K562 (cell line): Measurements from ENCODE around the gene SOX18. TPM values are rescaled to one million over a fixed set of nuclear protein-coding genes. Genes with fewer than 3 reads are reported as not detected.

ENCODE experiments used
- NBN ChIP-seq: fragments of 450-650 bp; IDR thresholded peaks from 2 replicates; pipeline ENCODE4 v1.6.1; 2016; ENCODE audit warnings: low read depth, mild to moderate bottlenecking
- RFX5 ChIP-seq: IDR thresholded peaks from 2 replicates; pipeline ENCODE4 v1.6.1; 2011; ENCODE audit warnings: low read depth, mild to moderate bottlenecking, improper control_type of control experiment, low read length
- TEAD4 ChIP-seq, 2 experiments: sonication (generic) in 1 of 2; formaldehyde crosslinking in 1 of 2; IDR thresholded peaks; 2 replicates each; pipeline versions ENCODE4 v1.6.1 to v1.8.0; 2012 to 2022; ENCODE audit warnings: borderline replicate concordance in 1 of 2, inconsistent platforms in 1 of 2, low read length in 1 of 2, mild to moderate bottlenecking in 1 of 2, missing genetic modification reagents in 1 of 2
- ZBTB43 ChIP-seq: sonication (generic); formaldehyde crosslinking; IDR thresholded peaks from 2 replicates; pipeline ENCODE4 v1.8.0; 2023; ENCODE audit warnings: mild to moderate bottlenecking, missing genetic modification reagents
- ZNF24 ChIP-seq: fragments of 450-650 bp; IDR thresholded peaks from 2 replicates; pipeline ENCODE4 v1.6.1; 2016
- polyA plus RNA-seq, 8 experiments: library from polyadenylated mRNA; depleted of rRNA in 4 of 8; stranded (reverse) in 5 of 8; unstranded in 3 of 8; fragments of >200 nt; fragmentation: Nextera tagmentation in 2 of 8; fragmentation: Illumina TruSeq in 1 of 8; extraction: Ambion mirVana in 2 of 8; extraction: Trizol in 1 of 8; gene quantifications; 2 replicates each; pipeline versions ENCODE4 v1.2.1 to v1.2.3, GENCODE V29; 2011 to 2014; ENCODE audit warnings: inconsistent platforms in 1 of 8, missing spikeins in 1 of 8
- total RNA-seq, 7 experiments: library from RNA; depleted of rRNA in 6 of 7; stranded (reverse); fragments of >200 nt in 6 of 7; fragmentation: Illumina TruSeq in 2 of 7; extraction: Trizol in 2 of 7; gene quantifications; 2 replicates each; pipeline versions ENCODE4 v1.2.1 to v1.2.3, GENCODE V29; 2011 to 2021; ENCODE audit warnings: low replicate concordance in 1 of 7
- TF ChIP-seq, protein P1 (sequence below): fragments of 200-800 bp; sonication (Bioruptor generic); IDR thresholded peaks from 2 replicates; pipeline ENCODE4 v1.6.1; 2017; ENCODE audit warnings: missing genetic modification characterization, missing compliant biosample characterization

Gene SOX18
- total and polyA plus RNA-seq, 9 of the 15 experiments (the other 6 are each of a cell fraction or from before 2014, with no cell fraction given): 0.15 to 19.8 (median 0.33) TPM

- TF ChIP-seq TEAD4 (IDR thresholded peaks at IDR 0.05; ENCODE audit: low read length): no peak
- no peak for TF ChIP-seq TEAD4 (CRISPR knock-in tag; IDR thresholded peaks at IDR 0.05; ENCODE audit: borderline replicate concordance)
- TF ChIP-seq, protein P1, sequence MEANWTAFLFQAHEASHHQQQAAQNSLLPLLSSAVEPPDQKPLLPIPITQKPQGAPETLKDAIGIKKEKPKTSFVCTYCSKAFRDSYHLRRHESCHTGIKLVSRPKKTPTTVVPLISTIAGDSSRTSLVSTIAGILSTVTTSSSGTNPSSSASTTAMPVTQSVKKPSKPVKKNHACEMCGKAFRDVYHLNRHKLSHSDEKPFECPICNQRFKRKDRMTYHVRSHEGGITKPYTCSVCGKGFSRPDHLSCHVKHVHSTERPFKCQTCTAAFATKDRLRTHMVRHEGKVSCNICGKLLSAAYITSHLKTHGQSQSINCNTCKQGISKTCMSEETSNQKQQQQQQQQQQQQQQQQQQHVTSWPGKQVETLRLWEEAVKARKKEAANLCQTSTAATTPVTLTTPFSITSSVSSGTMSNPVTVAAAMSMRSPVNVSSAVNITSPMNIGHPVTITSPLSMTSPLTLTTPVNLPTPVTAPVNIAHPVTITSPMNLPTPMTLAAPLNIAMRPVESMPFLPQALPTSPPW (CRISPR knock-in tag): peak; percentile 38; the same call in 1 of the 2 replicates
- TF ChIP-seq ZBTB43 (CRISPR knock-in tag): no peak
- TF ChIP-seq RFX5: no peak
- TF ChIP-seq ZNF24: no peak
- no peak for TF ChIP-seq NBN
Observed at GRCh38 chr20:64045346-64046011, 4.0 kb downstream of the SOX18 start (continued).
